ENCODE results near the gene BTF3.

DNA sequence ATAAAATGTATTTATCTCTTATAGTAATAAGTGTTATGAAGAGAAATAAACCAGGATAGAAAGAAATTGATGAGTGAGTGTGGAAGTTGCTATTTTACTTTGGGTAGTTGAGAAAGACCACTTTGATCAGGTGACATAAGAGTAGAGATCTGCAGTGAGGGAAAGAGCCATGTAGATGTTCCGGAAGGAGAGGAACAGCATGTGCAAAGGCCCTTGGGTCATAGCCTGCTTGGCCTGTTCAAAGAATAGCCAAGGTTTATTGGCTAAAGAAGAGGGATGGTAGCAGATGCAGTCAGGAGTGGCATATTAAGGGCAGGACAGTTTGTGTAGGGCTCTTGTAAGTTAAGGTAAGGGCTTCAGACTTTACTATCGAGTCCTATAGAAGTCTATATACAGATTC, 3.2 kb downstream of the BTF3 start:
- TF ChIP-seq EZH2 (optimal IDR thresholded peaks at IDR 0.05; ENCODE audit: low read depth, low read length), result no peak
- TF ChIP-seq, protein P1, sequence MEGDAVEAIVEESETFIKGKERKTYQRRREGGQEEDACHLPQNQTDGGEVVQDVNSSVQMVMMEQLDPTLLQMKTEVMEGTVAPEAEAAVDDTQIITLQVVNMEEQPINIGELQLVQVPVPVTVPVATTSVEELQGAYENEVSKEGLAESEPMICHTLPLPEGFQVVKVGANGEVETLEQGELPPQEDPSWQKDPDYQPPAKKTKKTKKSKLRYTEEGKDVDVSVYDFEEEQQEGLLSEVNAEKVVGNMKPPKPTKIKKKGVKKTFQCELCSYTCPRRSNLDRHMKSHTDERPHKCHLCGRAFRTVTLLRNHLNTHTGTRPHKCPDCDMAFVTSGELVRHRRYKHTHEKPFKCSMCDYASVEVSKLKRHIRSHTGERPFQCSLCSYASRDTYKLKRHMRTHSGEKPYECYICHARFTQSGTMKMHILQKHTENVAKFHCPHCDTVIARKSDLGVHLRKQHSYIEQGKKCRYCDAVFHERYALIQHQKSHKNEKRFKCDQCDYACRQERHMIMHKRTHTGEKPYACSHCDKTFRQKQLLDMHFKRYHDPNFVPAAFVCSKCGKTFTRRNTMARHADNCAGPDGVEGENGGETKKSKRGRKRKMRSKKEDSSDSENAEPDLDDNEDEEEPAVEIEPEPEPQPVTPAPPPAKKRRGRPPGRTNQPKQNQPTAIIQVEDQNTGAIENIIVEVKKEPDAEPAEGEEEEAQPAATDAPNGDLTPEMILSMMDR (IDR thresholded peaks at IDR 0.05; ENCODE audit: low read length), result no peak
- TF ChIP-seq EZH2phosphoT487 (IDR thresholded peaks at IDR 0.05; ENCODE audit: low read length), result no peak
